ENCODE data around the gene IKZF1.

Gene IKZF1

GRCh38 chr7:50399635-50400034, 95.1 kb downstream of the IKZF1 start:
- Histone ChIP-seq H4K20me1 (ENCODE audit: insufficient read depth, low read length) (no peaks in the 10 kb centered on the region), H3K27ac (ENCODE audit: low read length) (no peak overlapping the region), H3K27me3 (replicated peaks; ENCODE audit: insufficient read depth, low read length) (no peaks in the 10 kb centered on the region), H3K9ac (ENCODE audit: low read length) (no peak overlapping the region), H3K4me3 (ENCODE audit: low read length) (no peak overlapping the region), H3K9me2 (replicated peaks; ENCODE audit: insufficient read depth, low read length) (no peaks in the 10 kb centered on the region), H3K4me1 (ENCODE audit: low read length) (peaks cover 26% of the 10 kb centered on the region), H2AFZ (ENCODE audit: low read length) (no peak overlapping the region), H3K4me2 (ENCODE audit: low read depth, low read length) (no peak overlapping the region), H3K36me3 (replicated peaks; ENCODE audit: insufficient read depth, low read length) (peaks cover 11% of the 10 kb centered on the region), H3K9me3 (replicated peaks; ENCODE audit: insufficient read depth, low read length) (no peaks in the 10 kb centered on the region), H3K79me2 (ENCODE audit: low read length) (peaks cover 39% of the 10 kb centered on the region), H3F3A (ENCODE audit: insufficient read depth, low read length) (peaks cover 12% of the 10 kb centered on the region; the same call in 1 of the 2 replicates)
- no peak for TF ChIP-seq EZH2phosphoT487 (IDR thresholded peaks at IDR 0.05; ENCODE audit: low read length)
- no peak for TF ChIP-seq EZH2 (optimal IDR thresholded peaks at IDR 0.05; ENCODE audit: low read depth, low read length)
- TF ChIP-seq CTCF (IDR thresholded peaks at IDR 0.05; ENCODE audit: low read length): no peak
- no peak for DNase-seq

DNA sequence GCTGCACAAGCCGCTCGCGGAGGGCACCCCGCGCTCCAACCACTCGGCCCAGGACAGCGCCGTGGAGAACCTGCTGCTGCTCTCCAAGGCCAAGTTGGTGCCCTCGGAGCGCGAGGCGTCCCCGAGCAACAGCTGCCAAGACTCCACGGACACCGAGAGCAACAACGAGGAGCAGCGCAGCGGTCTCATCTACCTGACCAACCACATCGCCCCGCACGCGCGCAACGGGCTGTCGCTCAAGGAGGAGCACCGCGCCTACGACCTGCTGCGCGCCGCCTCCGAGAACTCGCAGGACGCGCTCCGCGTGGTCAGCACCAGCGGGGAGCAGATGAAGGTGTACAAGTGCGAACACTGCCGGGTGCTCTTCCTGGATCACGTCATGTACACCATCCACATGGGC, 95.6 kb downstream of the IKZF1 start:
- no peaks in the 10 kb centered on the region for H4K20me1 ChIP-seq (ENCODE audit: insufficient read depth, low read length)
- peaks cover 26% of the 10 kb centered on the region for H3K4me1 ChIP-seq (ENCODE audit: low read length)
- H3K79me2 ChIP-seq (ENCODE audit: low read length): peaks cover 36% of the 10 kb centered on the region
- peaks cover 12% of the 10 kb centered on the region; the same call in 1 of the 2 replicates for H3F3A ChIP-seq (ENCODE audit: insufficient read depth, low read length)
- H3K9me2 ChIP-seq (replicated peaks; ENCODE audit: insufficient read depth, low read length): no peaks in the 10 kb centered on the region
- H3K4me3 ChIP-seq (ENCODE audit: low read length): no peak overlapping the region
- no peak overlapping the region for H2AFZ ChIP-seq (ENCODE audit: low read length)
- TF ChIP-seq CTCF (IDR thresholded peaks at IDR 0.05; ENCODE audit: low read length): no peak
- no peak for TF ChIP-seq EZH2phosphoT487 (IDR thresholded peaks at IDR 0.05; ENCODE audit: low read length)
- TF ChIP-seq EZH2 (optimal IDR thresholded peaks at IDR 0.05; ENCODE audit: low read depth, low read length): no peak
- no peak overlapping the region for H3K27ac ChIP-seq (ENCODE audit: low read length)
- H3K9ac ChIP-seq (ENCODE audit: low read length): no peak overlapping the region
- peaks cover 11% of the 10 kb centered on the region for H3K36me3 ChIP-seq (replicated peaks; ENCODE audit: insufficient read depth, low read length)
- H3K9me3 ChIP-seq (replicated peaks; ENCODE audit: insufficient read depth, low read length): no peaks in the 10 kb centered on the region
- DNase-seq: no peak
- no peak overlapping the region for H3K4me2 ChIP-seq (ENCODE audit: low read depth, low read length)
- H3K27me3 ChIP-seq (replicated peaks; ENCODE audit: insufficient read depth, low read length): no peaks in the 10 kb centered on the region

- peaks cover 11% of the 10 kb centered on the region for H3K36me3 ChIP-seq (replicated peaks; ENCODE audit: insufficient read depth, low read length)
- no peaks in the 10 kb centered on the region for H4K20me1 ChIP-seq (ENCODE audit: insufficient read depth, low read length)
- H3K79me2 ChIP-seq (ENCODE audit: low read length): no peaks in the 10 kb centered on the region; the same call in 1 of the 2 replicates
- TF ChIP-seq CTCF (IDR thresholded peaks at IDR 0.05; ENCODE audit: low read length): 0 out of 2 replicates have a peak, but pooled peaks have one; percentile 7
- TF ChIP-seq EZH2 (optimal IDR thresholded peaks at IDR 0.05; ENCODE audit: low read depth, low read length): no peak
- no peak for DNase-seq
- no peak overlapping the region for H3K27ac ChIP-seq (ENCODE audit: low read length)
- H3K9ac ChIP-seq (ENCODE audit: low read length): no peak overlapping the region
- H2AFZ ChIP-seq (ENCODE audit: low read length): no peak overlapping the region
- no peaks in the 10 kb centered on the region for H3K27me3 ChIP-seq (replicated peaks; ENCODE audit: insufficient read depth, low read length)
- no peaks in the 10 kb centered on the region for H3K9me2 ChIP-seq (replicated peaks; ENCODE audit: insufficient read depth, low read length)
- no peak overlapping the region for H3K4me2 ChIP-seq (ENCODE audit: low read depth, low read length)
- H3K4me3 ChIP-seq (ENCODE audit: low read length): no peak overlapping the region
- H3K9me3 ChIP-seq (replicated peaks; ENCODE audit: insufficient read depth, low read length): no peaks in the 10 kb centered on the region
- H3K4me1 ChIP-seq (ENCODE audit: low read length): no peaks in the 10 kb centered on the region
- no peaks in the 10 kb centered on the region; the same call in 1 of the 2 replicates for H3F3A ChIP-seq (ENCODE audit: insufficient read depth, low read length)
These were observed 99.9 kb downstream of the IKZF1 start for GRCh38 chr7:50404392-50404791.

Measured in MM.1S (cell line).